Neural progenitor cell (in vitro differentiated cells): ENCODE results near the gene SYT15B.
"Not testable (repeated sequence)": the region's sequence is repeated elsewhere in the genome, so short reads cannot be mapped to it uniquely, and the experiment has no call there.

Experiments
- EZH2 ChIP-seq: fragments of 200-600 bp; sonication (generic); IDR thresholded peaks from 2 replicates; pipeline ENCODE4 v1.6.1; 2017; ENCODE audit warnings: antibody characterized with exemption, mild to moderate bottlenecking, moderate library complexity
- TF ChIP-seq, protein P1 (sequence below): fragments of 200-600 bp; sonication (generic); IDR thresholded peaks from 2 replicates; pipeline ENCODE4 v1.5.1; 2017; ENCODE audit warnings: antibody characterized with exemption, mild to moderate bottlenecking

DNA sequence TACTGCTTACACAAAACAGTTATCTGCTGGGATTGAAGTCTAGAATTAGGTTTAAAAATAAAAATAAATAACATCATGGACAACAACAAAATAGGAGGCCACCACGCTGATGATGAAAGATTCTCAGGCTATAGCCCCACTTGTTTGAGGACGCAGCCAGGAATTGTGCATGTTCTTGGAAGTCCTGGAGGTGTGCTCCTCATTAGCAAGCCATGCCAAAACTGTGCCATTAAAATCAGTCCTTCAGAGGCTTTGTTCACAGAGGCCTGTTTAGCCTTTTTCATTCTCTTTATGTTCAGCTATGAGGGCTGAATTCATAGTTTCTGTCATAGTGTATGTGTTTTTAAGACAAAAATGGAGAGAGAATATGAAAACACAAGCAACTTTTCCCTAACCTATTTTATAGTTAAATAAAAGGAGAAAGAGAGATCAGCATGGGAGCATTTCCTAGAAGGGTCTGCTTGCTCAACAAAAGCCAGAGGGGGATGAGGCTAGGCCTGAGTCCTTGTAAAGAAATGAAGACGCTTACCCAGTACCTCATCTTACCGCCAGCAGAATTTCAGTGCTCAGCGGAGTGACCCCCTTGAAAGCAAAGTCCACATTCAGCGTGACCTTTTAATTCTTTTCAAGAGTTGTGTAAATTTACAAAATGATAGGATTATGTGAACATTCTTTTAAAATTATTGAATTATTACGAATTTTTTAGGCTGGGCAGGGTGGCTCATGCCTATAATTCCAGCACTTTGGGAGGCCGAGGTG is 46.2 kb downstream of the SYT15B start:
- TF ChIP-seq, protein P1, sequence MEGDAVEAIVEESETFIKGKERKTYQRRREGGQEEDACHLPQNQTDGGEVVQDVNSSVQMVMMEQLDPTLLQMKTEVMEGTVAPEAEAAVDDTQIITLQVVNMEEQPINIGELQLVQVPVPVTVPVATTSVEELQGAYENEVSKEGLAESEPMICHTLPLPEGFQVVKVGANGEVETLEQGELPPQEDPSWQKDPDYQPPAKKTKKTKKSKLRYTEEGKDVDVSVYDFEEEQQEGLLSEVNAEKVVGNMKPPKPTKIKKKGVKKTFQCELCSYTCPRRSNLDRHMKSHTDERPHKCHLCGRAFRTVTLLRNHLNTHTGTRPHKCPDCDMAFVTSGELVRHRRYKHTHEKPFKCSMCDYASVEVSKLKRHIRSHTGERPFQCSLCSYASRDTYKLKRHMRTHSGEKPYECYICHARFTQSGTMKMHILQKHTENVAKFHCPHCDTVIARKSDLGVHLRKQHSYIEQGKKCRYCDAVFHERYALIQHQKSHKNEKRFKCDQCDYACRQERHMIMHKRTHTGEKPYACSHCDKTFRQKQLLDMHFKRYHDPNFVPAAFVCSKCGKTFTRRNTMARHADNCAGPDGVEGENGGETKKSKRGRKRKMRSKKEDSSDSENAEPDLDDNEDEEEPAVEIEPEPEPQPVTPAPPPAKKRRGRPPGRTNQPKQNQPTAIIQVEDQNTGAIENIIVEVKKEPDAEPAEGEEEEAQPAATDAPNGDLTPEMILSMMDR = not testable (repeated sequence)
- not testable (repeated sequence) for TF ChIP-seq EZH2
